Stimulated activated CD8-positive, alpha-beta memory T cell treated with anti-CD3 and anti-CD28 coated beads, Interleukin-2, amount 100 ng/mL, for 1 hour (primary cell): ENCODE results near the gene HHAT.

Experiments used
- DNase-seq, 2 donors: peaks; one replicate each; pipeline ENCODE4 v3.0.0-alpha.2; 2020; ENCODE audit warnings: low read depth in 2 of 2

HHAT gene

DNA sequence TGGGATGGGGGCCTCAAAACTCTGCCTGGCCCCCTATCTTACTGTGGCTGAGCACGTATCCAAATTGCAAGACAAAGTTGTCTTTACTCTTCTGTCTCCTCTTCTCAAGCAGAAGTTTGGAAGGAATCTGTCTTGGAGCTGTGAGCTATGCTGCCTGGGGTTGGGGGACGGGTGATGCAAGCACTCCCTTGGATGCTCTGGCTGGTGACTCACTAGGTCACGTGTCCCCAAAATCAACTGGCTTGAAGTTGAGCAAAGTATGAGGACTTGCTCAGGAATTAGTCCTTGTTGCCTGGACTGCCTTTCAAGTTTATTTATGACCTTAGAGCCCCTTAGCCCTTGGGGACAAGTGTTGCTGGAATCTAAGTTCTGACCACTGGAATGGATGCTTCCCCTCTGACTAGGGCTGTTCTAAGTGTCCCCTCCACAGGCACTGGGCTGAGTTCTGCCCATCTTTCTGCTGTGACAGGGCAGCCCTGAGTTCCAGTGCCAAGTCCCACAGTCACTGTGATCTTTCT lies 269.5 kb downstream of the HHAT start:
- no peak for DNase-seq

DNA sequence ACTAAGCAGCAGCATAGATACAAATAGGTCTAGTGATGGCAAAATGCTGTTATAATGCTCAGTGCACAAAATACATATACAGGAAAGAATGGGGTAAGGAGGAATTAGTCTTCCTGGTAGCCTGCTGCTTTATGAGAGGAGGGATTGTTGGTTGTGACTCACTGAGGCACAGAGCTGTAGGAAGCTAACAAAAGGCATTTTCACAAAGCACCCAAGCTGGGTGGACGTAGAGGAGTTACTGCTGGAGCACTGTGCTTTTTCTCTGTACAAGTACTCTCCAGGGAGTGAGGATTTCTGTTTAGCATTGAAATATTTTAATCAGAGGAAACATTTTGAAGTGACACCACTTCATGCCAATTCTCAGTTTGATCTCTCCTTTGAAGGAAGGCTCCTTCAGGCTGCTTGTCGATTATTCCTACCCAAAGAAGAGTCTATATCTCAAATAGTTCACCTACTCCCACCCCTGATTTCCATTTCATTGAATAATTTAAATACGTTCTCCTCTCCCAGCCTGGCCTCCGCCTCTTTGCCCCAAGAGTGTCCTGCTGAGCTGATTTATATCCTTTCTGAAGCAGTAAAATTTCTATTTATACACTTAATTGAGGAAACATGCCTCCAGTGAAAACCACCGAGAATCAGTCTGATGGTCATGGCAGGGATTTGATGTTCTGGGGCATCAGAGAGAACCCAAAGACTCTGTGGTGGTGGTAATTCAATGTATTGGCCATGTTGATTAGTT lies 271.9 kb downstream of the HHAT start:
- no peak for DNase-seq

DNA sequence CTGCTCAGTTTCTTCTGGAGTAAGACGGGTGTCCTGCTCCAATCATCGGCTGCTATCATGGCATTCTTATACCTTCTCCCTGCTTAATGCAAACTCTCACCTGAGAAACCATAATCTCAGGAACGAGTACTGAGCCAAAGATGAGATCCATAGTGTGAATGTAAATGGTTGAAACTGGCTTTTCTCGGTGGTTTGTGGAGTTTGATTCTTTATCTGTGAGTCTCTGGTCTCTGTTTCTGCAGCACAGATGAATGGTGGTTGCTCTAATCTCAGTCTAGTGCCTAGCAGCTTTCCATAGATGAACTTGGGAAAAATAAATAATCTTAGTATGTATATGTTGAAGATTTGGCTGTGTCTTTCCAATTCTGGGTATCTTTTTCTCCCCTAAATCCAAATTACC lies 274.4 kb downstream of the HHAT start:
- DNase-seq: no peak

DNA sequence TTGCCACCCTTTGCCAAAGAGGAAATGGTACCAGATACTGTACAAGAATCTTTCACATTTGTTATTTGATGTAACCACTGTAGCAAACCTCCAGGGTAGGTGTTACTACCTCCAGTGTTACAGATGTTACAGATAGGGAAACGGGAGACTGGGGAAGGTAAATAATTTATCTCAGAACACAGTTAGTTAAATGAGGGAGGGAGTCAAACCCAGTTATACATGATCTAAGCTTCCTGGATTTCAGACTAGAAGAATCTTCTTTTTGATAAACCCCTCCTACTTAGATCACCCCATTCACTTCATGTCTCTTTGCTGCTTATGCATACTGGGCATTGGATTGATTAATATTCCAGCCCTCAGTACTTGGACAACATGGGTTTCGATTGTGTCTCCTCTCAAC lies 276.4 kb downstream of the HHAT start:
- no peak for DNase-seq

DNA sequence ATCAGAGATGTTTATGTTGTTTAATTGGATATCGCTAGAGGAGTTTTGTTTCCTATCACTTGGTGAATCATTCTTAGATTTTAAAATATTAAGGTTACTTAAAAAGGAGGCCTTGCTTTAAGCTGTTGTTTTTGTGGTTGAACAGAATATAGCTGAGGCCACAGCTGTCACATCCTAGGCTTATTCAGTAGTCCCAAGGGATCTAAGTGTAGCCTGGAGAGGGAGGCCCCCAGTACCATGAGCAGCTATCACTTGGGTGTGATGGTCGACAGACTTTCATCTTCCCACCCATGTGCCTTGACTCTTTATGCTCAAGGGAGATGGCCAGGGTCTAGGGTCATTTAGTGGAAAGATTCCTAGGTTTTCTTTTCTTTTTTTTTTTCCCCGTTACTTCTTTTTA lies 278.7 kb downstream of the HHAT start:
- no peak for DNase-seq

DNA sequence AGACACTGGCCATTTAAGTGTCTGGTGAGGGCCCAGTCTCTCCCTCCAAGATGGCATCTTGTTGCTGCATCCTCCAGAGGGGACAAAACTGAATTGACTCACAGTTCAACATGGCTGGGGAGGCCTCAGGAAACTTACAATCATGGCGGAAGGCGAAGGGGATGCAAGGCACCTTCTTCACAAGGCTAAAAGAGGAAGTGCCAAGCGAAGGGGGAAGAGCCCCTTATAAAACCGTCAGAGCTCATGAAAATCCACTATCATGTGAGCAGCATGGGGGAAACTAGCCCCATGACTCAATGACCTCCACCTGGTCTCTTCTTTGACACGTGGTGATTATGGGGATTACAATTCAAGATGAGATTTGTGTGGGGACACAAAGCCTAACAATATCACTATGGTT lies 280.1 kb downstream of the HHAT start:
- no peak for DNase-seq

DNA sequence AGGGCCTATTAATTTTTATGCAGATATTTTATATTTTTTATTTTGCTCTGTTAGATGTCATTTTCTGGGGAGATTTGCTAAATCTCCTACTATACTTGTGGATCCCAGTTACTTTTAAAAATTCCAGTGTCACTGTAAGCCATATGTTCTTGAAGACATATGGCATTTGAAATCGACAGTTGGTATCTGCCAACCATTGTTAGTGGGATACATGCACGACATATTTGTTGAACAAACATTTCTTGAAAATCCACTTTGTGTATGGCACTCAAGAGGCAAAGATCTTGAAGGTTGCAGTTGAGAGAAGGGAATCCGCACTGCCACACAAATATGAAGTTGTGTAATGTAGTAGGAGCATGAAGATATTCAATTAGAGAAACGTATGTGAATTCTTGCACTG lies 287.7 kb downstream of the HHAT start:
- DNase-seq: no peak

DNA sequence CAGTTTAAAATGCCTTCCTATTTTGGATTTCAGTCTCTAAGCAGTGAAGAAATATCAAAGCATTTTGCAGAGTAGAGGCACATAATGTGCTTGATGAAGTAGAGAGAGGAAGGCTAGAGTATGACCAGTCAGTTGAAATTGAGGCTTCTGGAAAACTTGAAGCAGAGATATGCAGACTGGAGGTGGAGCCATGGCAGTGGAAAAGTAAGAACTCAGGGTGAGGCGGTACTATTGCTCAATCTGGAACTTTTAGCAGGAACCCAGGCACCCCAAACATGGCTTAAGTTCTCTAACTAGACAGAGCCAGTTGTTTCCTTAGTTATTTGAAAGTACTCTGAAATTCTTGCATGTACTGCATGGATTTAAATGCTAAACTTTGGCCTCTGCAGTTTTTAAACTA lies 288.6 kb downstream of the HHAT start:
- no peak for DNase-seq

DNA sequence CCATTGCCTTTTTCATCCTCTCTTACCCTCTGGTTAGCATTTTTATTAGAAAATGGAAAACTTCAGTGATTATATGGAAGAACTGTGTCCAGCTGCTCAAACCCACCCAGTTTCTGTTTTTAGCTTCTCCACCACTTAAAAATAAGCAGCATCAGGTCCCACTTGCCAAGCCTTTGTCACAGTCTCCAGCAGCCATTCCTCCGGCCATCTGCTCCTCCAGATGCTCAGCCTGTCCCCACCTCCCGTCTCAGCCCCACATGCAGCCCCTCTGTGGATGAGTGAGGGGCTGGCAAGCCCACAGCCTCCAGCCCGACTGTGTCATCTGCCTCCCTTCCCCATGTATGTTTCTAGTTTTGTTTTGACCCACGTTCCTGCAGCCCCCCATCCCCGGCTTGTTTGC lies 289.7 kb downstream of the HHAT start:
- DNase-seq: no peak

DNA sequence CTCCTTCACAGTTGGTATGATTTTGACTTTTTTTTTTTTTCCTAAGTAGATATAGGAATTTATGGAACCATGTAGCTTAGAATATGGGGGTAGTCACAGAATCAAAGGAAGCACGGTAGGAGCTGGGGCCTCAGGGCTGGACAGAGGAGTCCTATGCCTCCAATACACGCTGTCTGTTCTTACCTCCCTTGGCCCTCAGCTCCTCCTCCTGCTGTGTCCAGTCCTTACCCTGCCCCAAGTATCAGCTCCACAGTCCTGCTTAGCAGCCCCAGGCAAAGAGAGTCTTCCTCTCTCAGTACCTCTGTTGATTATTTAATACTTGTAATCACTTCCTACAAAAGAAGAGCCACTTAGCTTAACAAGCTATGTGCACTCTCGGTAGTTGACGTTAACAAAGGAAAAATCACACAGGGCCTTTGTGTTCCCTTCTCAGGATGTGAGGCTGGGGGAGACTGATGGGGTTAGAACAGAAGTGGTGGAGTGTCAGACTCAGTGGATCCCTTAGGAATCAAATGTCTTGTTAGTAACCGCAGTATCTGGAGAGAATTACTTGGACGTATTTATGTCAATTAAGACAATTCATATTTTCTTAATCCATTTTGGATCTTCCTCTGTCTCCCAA lies 292.3 kb downstream of the HHAT start:
- DNase-seq: no peak

DNA sequence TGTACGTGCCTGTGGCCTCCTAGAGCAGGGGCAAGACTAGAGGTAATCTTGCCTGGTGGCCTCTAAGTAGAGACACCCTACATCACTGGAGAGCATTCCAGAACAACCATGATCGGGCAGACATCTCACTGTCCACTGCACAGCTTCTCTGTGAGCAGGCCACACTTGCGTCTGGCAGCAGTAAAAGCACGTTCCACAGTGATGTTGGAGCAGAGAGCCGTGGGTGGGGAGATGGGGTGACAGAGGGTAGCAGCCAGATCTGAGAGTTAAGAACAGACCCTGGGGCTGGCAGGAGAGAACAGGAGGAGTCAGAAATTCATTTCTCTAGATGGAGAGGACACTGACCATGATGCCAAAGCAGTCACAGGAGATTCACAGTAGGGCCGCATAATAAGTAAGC lies 293.0 kb downstream of the HHAT start:
- no peak for DNase-seq

DNA sequence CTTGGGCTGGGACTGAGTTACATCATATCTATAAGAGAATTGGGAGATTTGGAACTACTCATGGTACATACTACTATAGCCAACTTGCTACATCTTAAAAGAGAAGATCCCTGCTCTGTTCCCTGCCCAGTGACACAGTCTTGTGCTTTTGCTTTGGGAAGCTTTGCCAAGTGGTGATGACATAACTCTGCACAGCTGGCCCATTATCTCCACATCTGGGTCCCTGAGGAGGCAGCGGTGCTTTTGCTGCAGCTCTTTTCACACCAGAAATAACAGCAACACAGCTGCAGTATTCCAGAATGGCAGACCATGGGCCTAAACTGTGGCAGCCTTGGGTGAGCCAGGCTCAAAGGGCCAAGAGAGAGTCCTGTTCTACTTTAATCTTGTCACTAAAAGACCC lies 296.0 kb downstream of the HHAT start:
- DNase-seq: no peak

DNA sequence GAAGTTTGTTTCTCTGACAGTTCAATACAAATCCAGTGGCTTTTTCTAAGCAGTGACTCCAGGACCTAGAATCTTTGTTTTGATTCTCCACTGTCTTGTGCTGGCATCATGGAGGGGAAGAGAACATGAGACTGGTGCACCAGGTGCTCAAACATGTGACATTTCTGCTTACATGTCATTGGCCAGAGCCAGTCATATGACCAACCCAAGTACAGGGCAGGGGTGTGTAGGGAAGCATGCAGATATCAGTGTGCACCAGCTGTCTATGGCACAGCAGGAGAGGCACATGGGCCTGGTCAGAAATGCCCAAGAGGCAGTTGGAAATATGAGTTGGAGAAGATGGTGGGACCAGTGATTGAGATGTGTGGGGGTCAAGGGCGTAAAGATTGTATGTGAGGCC lies 297.0 kb downstream of the HHAT start:
- no peak for DNase-seq

DNA sequence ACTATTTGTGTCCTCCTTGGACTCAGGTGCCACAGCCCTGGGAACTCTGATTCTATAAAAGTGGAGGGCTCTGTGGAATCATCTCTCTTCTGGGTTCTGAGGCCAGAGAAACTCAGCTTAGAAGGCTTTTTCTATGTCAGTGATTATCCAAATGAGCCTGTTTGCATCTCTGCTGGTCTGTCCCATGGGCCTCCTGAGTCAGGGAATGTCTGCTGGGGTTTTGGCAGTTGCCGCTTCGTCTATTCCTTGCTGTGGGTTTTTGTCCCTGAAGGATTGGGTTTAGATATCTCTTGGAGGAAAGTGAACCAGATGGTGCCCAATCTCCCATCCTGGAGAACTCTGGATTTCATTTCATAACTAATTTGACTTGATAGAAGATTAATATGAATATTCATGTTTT lies 297.6 kb downstream of the HHAT start:
- DNase-seq: no peak

DNA sequence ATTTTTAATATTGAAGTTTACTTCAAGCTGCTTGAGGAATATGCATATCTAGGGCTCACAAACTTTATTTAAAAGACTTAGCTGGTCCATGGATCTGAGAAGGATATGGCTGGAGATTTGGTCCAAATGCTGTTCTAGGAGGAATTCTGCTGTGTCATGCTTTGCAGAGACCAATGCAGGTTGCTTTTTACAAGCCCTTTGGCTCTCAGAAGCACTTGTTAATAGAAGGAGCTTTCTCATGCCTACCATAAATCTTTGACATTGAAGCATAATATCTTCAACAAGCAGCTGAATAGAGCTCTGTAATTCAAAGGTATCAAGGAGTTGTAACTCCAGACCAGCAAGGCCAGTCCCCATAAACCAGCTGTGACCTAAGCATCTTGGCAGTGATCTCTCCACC lies 299.1 kb downstream of the HHAT start:
- no peak for DNase-seq

DNA sequence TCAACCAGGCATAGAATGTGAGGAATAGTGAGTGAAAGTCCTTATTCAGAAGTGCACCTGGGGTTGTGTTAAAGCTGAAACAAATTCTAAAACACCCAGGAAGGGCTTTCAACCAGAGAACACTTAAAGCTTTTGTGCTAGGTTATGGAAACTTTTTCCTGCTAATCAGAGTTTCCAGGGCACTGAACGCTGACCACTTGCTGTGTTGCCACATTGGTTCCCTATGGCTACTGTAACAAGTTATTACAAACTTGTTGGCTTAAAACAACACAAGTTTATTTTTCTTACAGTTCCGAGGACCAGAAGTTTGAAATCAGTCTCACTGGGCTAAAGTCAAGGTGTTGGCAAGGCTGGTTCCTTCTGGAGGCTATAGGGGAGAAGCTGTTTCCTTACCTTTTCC lies 300.6 kb downstream of the HHAT start:
- no peak for DNase-seq

DNA sequence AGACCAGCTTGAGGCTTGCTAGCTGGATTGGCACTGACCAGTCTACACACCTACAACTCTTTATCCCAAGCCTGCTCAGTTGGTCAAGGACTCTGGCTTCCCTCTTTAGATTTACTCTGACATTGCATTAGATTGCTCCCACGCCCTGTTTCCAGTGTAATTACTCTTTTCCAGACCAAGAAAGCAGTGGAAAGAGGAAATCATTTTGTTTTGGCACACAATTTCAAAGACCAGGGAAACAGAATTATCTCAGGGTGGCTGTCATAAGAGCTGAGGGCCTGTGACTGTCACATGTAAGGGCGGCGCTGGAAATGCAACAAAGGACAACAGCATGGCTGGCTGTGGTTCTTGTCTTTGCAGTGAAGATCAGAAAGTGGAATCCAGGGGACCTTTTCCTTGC lies 302.7 kb downstream of the HHAT start:
- no peak for DNase-seq

DNA sequence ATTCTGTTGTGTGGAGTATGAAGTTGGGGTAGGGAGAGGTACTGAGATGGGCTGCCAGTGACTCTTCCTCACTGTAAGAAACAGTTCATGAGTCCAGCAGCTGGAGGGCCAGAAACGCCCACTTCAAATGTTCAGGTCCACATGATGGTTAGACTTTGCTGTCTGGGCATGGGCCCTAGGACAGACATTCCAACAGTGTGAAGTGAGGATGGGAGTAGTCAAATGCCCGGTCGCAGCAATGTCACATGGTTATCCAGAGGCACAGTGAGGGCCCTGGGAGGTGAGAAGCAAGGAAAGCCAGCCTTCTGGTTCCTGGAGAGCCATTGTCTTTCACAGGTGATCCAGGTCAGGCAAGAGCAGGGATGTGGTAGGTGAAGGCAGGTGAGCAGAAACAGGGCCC lies 304.4 kb downstream of the HHAT start:
- no peak for DNase-seq

DNA sequence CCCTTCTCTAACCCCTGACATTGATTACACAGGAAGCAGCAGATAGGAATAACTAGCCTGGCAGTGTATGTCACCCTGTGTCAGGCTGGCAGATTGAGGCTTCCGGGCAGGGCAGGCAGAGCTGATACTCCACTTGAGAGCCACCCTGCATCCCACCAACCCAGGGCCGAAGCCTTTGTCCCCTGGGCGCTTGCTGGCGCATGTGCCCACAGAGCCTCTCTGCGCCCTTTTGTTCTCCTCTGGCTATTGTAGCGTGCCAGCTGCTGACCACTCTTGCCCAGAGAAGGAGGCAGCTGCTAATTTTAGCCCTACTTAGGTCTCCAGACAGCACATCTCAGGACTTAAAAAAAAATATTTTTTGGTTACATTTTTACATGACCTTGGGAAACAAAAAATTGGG lies 304.9 kb downstream of the HHAT start:
- DNase-seq: no peak

DNA sequence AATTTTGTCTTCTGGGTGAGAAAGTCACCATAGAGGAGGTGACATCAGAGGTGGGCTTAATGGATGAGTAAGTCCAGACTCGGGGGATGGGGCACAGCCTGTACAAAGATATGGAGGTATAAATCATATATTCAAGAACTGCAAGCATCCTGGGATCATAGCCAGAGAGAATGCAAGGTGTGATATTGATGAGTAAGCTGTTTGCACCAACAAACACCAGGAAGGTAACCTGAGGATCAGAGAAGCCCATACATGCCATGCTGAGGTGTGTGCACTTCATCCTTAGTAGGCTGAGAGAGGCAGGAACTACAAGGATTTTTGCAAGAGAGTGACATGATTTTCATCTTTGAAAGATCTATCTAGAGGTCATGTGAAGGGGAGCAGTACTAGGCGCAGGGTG lies 306.4 kb downstream of the HHAT start:
- no peak for DNase-seq

DNA sequence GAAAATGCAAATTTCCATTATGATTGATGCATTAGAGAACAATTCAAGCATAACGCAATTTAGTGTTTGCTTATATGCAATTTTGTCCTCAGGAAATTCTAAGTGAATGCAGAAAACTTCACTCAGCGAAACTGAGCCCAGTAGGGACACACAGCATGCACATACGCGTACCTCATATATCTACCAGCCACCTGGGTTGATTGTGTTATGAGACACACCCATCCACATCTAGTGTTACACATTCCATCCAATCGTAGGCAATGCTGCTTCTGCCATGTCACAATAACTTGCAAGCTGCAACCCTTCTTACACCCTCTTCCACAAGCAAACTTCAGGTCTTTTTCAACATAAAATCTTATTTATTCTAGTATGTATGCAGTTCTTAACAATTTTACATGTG lies 312.9 kb downstream of the HHAT start:
- no peak for DNase-seq

DNA sequence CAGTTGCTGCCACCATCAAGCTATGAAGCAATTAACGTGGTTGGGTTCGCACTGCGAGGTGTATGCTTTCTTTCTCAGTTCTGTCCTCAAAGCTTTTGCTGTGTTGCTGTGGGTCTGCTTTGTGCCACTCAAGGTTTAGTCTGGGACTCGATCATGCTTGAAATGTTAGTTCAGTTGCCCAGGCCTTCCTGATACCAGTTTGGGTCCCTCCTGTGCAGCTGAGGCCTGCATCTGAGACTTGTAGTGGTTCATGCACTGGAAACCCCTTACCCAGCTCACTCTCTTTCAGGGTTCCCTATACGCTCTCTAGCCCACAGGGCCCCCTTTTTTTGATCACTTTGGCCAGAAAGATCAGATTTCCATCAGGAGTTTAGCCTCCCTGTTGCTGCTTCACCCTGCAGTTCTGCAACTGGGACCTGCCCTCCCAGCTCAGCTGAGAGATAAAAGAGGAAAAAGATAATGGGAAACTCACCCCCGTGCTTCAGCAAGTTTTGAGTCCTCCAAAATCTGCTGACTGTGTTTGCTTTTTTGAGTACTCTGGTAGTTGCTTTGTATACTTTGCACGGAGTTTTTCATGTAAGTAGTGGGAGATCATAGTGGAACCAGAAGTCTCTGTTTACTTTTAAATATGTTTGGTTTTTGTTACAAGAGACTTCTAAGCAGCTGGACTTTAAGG lies 317.0 kb downstream of the HHAT start:
- DNase-seq: no peak

DNA sequence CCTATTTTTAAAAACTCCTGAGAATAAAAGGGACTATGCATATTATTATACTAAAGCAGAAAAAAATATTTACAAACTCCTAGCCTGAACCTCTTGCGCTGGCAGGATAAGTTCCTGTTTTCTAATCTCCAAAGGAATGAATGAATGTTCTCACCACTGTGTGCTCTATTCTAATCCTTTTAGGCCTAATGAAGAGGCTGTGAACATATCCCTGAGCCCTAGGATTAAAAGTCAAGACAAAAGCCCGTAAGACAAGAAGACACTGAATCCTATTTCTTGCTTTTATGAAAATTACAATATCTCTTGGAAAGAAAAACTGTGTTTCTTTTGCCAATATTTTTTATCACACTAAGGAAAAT lies 317.5 kb downstream of the HHAT start:
- DNase-seq: no peak
